Thyroid gland (tissue), 4 donors: Measurements from ENCODE around the gene HHAT. TPM values are rescaled to one million over a fixed set of nuclear protein-coding genes. Genes with fewer than 3 reads are reported as not detected.
A peak's percentile ranks its signal among the peaks of the same experiment; 100 is the strongest.

Experiments
- DNase-seq, 2 donors: peaks; one replicate each; pipeline ENCODE4 v3.0.0-alpha.2; 2019
- H3K27ac ChIP-seq, 3 donors: fragments of 200-600 bp; sonication (generic); 1 replicate in 2 of 3; 2 replicates in 1 of 3; pipeline ENCODE4 v1.5.1; 2016 to 2019; ENCODE audit warnings: mild to moderate bottlenecking in 1 of 3, moderate library complexity in 1 of 3
- H3K27me3 ChIP-seq: fragments of 200-600 bp; sonication (generic); one replicate; pipeline ENCODE4 v1.5.1; 2019
- H3K36me3 ChIP-seq, 2 donors: fragments of 200-600 bp; sonication (generic); one replicate each; pipeline ENCODE4 v1.5.1; 2016 to 2019
- H3K4me1 ChIP-seq, 2 donors: fragments of 200-600 bp; sonication (generic); one replicate each; pipeline ENCODE4 v1.5.1; 2017 to 2019
- H3K4me3 ChIP-seq, 3 donors: fragments of 200-600 bp; sonication (generic); replicated peaks in 1 of 3; 1 replicate in 2 of 3; 2 replicates in 1 of 3; pipeline ENCODE4 v1.5.1; 2016; ENCODE audit warnings: mild to moderate bottlenecking in 1 of 3
- H3K9me3 ChIP-seq: fragments of 200-600 bp; sonication (generic); one replicate; pipeline ENCODE4 v1.5.1; 2017
- POLR2A ChIP-seq, 2 donors: fragments of 450-650 bp; IDR thresholded peaks; one replicate each; pipeline ENCODE4 v1.6.1; 2017; ENCODE audit warnings: antibody characterized with exemption in 2 of 2, mild to moderate bottlenecking in 2 of 2, moderate library complexity in 1 of 2
- WGBS, 2 donors: methylation state at CpG; one replicate each; pipeline ENCODE4 v1.1.5; 2017; 5-methylcytosine and 5-hydroxymethylcytosine counted together
- intact Hi-C: fragments of 100-400 bp; cut with DNase I; formaldehyde crosslinking; loops from one replicate; pipeline ENCODE4 v1.15.1; 2023
- total RNA-seq, 4 donors: library from RNA; depleted of rRNA; stranded (reverse); fragments of >200 nt; gene quantifications; one replicate each; pipeline ENCODE4 v1.2.3, GENCODE V29; 2016
- TF ChIP-seq, protein P1 (sequence below), 6 experiments: fragments of 200-600 bp in 3 of 6; fragments of 450-650 bp in 3 of 6; sonication (generic) in 3 of 6; IDR thresholded peaks; one replicate each; pipeline ENCODE4 v1.5.1; 2016 to 2019; ENCODE audit warnings: antibody characterized with exemption in 6 of 6, mild to moderate bottlenecking in 2 of 6, inconsistent platforms in 1 of 6, moderate library complexity in 1 of 6

The HHAT gene
- total RNA-seq, 4 donors from 2014 or later = 7.9 to 15.9 (median 10.5) TPM

- TF ChIP-seq, protein P1, sequence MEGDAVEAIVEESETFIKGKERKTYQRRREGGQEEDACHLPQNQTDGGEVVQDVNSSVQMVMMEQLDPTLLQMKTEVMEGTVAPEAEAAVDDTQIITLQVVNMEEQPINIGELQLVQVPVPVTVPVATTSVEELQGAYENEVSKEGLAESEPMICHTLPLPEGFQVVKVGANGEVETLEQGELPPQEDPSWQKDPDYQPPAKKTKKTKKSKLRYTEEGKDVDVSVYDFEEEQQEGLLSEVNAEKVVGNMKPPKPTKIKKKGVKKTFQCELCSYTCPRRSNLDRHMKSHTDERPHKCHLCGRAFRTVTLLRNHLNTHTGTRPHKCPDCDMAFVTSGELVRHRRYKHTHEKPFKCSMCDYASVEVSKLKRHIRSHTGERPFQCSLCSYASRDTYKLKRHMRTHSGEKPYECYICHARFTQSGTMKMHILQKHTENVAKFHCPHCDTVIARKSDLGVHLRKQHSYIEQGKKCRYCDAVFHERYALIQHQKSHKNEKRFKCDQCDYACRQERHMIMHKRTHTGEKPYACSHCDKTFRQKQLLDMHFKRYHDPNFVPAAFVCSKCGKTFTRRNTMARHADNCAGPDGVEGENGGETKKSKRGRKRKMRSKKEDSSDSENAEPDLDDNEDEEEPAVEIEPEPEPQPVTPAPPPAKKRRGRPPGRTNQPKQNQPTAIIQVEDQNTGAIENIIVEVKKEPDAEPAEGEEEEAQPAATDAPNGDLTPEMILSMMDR (IDR thresholded peaks at IDR 0.05) = no peak
- no peak for TF ChIP-seq POLR2A (IDR thresholded peaks at IDR 0.05)
- Histone ChIP-seq H3K27ac (no peak overlapping the region), H3K4me1 (no peaks in the 10 kb centered on the region), H3K9me3 (no peaks in the 10 kb centered on the region), H3K36me3 (no peaks in the 10 kb centered on the region), H3K27me3 (no peaks in the 10 kb centered on the region), H3K4me3 (no peak overlapping the region)
- no peak for DNase-seq
- intact Hi-C loops = no loop called here
- WGBS, 2 donors = 86 to 92% methylated on average over 3 of the region's 3 CpGs
Observed at GRCh38 chr1:210706246-210706645, 377.5 kb downstream of the HHAT start.

GRCh38 chr1:210707300-210708240 lies 378.9 kb downstream of the HHAT start:
- intact Hi-C loops = no loop called here
- H3K27ac ChIP-seq = no peak overlapping the region
- no peaks in the 10 kb centered on the region for H3K36me3 ChIP-seq
- 57 to 63% methylated on average over 7 of the region's 7 CpGs for WGBS, 2 donors
- no peak overlapping the region for H3K4me3 ChIP-seq
- no peaks in the 10 kb centered on the region for H3K9me3 ChIP-seq
- DNase-seq = no peak
- H3K4me1 ChIP-seq = no peaks in the 10 kb centered on the region
- TF ChIP-seq POLR2A (IDR thresholded peaks at IDR 0.05) = no peak
- TF ChIP-seq, protein P1 (IDR thresholded peaks at IDR 0.05) = no peak
- no peaks in the 10 kb centered on the region for H3K27me3 ChIP-seq

- 84 to 89% methylated on average over 2 of the region's 2 CpGs for WGBS, 2 donors
- no peak for DNase-seq
- Histone ChIP-seq H3K9me3 (no peaks in the 10 kb centered on the region), H3K4me1 (no peaks in the 10 kb centered on the region), H3K27ac (no peak overlapping the region), H3K36me3 (no peaks in the 10 kb centered on the region), H3K4me3 (no peak overlapping the region), H3K27me3 (no peaks in the 10 kb centered on the region)
- TF ChIP-seq, protein P1 (IDR thresholded peaks at IDR 0.05) = no peak
- no peak for TF ChIP-seq POLR2A (IDR thresholded peaks at IDR 0.05)
- intact Hi-C loops = no loop called here
Observed at GRCh38 chr1:210709701-210710100, 381.0 kb downstream of the HHAT start.

GRCh38 chr1:210711825-210712612 lies 383.3 kb downstream of the HHAT start:
- no peak overlapping the region for H3K27ac ChIP-seq
- no peak for TF ChIP-seq POLR2A (IDR thresholded peaks at IDR 0.05)
- TF ChIP-seq, protein P1 (IDR thresholded peaks at IDR 0.05) = no peak
- peak; percentile 16 to 21 for DNase-seq
- no peaks in the 10 kb centered on the region for H3K9me3 ChIP-seq
- no peaks in the 10 kb centered on the region for H3K4me1 ChIP-seq
- intact Hi-C loops = no loop called here
- H3K4me3 ChIP-seq = no peak overlapping the region
- H3K27me3 ChIP-seq = no peaks in the 10 kb centered on the region
- WGBS, 2 donors = 58 to 75% methylated on average over 7 of the region's 7 CpGs
- no peaks in the 10 kb centered on the region for H3K36me3 ChIP-seq

GRCh38 chr1:210715072-210715471 lies 386.4 kb downstream of the HHAT start:
- Histone ChIP-seq H3K4me3 (no peak overlapping the region), H3K27me3 (no peaks in the 10 kb centered on the region), H3K27ac (no peak overlapping the region), H3K36me3 (no peaks in the 10 kb centered on the region), H3K4me1 (no peaks in the 10 kb centered on the region), H3K9me3 (no peaks in the 10 kb centered on the region)
- DNase-seq = no peak
- TF ChIP-seq, protein P1 (IDR thresholded peaks at IDR 0.05) = no peak
- no peak for TF ChIP-seq POLR2A (IDR thresholded peaks at IDR 0.05)
- intact Hi-C loops = no loop called here
